ENCODE results near the gene GLP2R. TPM values are rescaled to one million over a fixed set of nuclear protein-coding genes. Genes with fewer than 3 reads are reported as not detected.

Gene GLP2R
- total and polyA plus RNA-seq, 2 experiments from 2014 or later: not detected

DNA sequence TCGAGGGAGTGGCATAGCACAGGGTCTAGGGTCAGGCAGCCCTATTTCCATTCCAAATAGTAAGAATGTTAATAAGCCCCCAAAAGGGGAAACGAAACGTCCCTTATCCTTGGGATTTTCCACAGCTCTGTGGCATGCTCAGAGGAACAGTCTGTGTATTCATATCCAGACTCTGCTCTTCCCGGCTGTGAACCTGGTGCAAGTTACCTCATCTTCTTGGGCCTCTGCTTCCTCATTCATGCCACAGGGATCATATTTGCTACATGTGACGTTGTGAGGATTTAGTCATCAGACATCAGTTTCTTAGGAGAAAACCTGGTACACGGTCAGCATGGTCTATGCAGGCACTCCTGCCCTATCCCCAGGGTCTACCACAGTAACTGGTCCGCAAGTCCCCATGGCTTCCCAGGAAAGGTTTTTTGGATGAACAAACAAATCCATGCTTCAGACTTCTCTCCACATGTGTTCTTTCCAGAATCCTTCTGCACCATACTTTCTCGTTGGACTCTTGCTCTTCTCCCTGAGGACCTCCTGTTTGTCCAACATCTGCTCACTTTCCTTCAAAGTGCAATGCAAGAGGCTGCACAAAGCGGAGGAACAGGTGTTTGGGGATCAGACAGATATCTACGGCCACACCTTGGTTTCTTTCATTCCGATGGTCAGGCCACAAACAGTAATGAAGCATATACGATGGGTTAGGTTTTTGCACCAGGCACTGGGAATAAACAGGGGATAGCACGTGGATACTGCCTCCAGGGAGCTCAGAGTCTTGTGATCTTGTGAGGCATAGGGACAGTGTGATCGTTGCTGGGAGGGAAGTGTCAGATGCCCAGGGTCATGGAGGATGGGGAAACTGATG lies 17.7 kb downstream of the GLP2R start:
- Histone ChIP-seq H3K4me2 (no peak overlapping the region), H3K9me2 (ENCODE audit: insufficient read depth) (peaks cover 11% of the 10 kb centered on the region; the same call in 1 of the 2 replicates), H4K20me1 (replicated peaks; ENCODE audit: insufficient read depth) (no peaks in the 10 kb centered on the region), H2AFZ (no peak overlapping the region), H3K36me3 (ENCODE audit: insufficient read depth) (no peaks in the 10 kb centered on the region), H3K4me1 (ENCODE audit: insufficient read depth) (peaks cover 5% of the 10 kb centered on the region), H3K4me3 (no peak overlapping the region), H3F3A (replicated peaks; ENCODE audit: low read depth) (no peaks in the 10 kb centered on the region), H3K27ac (ENCODE audit: low read depth) (no peak overlapping the region), H3K79me2 (replicated peaks; ENCODE audit: insufficient read depth) (no peaks in the 10 kb centered on the region), H3K27me3 (ENCODE audit: insufficient read depth) (no peaks in the 10 kb centered on the region)
- Mint-ChIP-seq H3K4me3 (no peak overlapping the region), H3K36me3 (ENCODE audit: low read depth) (no peaks in the 10 kb centered on the region; the same call in 2 of the 3 replicates), H3K4me1 (peaks cover 12% of the 10 kb centered on the region), H3K27ac (no peak overlapping the region), H3K9me3 (no peaks in the 10 kb centered on the region; the same call in 2 of the 3 replicates), H3K27me3 (ENCODE audit: insufficient read depth, low read depth, poor library complexity) (peaks cover 10% of the 10 kb centered on the region)
- DNase-seq (ENCODE audit: low spot score) (no peak), ATAC-seq (no peak)
- TF ChIP-seq, protein P1, sequence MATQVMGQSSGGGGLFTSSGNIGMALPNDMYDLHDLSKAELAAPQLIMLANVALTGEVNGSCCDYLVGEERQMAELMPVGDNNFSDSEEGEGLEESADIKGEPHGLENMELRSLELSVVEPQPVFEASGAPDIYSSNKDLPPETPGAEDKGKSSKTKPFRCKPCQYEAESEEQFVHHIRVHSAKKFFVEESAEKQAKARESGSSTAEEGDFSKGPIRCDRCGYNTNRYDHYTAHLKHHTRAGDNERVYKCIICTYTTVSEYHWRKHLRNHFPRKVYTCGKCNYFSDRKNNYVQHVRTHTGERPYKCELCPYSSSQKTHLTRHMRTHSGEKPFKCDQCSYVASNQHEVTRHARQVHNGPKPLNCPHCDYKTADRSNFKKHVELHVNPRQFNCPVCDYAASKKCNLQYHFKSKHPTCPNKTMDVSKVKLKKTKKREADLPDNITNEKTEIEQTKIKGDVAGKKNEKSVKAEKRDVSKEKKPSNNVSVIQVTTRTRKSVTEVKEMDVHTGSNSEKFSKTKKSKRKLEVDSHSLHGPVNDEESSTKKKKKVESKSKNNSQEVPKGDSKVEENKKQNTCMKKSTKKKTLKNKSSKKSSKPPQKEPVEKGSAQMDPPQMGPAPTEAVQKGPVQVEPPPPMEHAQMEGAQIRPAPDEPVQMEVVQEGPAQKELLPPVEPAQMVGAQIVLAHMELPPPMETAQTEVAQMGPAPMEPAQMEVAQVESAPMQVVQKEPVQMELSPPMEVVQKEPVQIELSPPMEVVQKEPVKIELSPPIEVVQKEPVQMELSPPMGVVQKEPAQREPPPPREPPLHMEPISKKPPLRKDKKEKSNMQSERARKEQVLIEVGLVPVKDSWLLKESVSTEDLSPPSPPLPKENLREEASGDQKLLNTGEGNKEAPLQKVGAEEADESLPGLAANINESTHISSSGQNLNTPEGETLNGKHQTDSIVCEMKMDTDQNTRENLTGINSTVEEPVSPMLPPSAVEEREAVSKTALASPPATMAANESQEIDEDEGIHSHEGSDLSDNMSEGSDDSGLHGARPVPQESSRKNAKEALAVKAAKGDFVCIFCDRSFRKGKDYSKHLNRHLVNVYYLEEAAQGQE (IDR thresholded peaks at IDR 0.05; ENCODE audit: unreplicated experiment): no peak
- TF ChIP-seq NANOG (IDR thresholded peaks at IDR 0.05; ENCODE audit: borderline replicate concordance): no peak
- TF ChIP-seq STAT1 (IDR thresholded peaks at IDR 0.05; ENCODE audit: unreplicated experiment): no peak
- TF ChIP-seq JUNB (IDR thresholded peaks at IDR 0.05; ENCODE audit: unreplicated experiment): no peak
- no peak for TF ChIP-seq ZNF114 (CRISPR knock-in tag; IDR thresholded peaks at IDR 0.05)
- TF ChIP-seq, protein P2, sequence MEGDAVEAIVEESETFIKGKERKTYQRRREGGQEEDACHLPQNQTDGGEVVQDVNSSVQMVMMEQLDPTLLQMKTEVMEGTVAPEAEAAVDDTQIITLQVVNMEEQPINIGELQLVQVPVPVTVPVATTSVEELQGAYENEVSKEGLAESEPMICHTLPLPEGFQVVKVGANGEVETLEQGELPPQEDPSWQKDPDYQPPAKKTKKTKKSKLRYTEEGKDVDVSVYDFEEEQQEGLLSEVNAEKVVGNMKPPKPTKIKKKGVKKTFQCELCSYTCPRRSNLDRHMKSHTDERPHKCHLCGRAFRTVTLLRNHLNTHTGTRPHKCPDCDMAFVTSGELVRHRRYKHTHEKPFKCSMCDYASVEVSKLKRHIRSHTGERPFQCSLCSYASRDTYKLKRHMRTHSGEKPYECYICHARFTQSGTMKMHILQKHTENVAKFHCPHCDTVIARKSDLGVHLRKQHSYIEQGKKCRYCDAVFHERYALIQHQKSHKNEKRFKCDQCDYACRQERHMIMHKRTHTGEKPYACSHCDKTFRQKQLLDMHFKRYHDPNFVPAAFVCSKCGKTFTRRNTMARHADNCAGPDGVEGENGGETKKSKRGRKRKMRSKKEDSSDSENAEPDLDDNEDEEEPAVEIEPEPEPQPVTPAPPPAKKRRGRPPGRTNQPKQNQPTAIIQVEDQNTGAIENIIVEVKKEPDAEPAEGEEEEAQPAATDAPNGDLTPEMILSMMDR (conservative IDR thresholded peaks at IDR 0.05; ENCODE audit: low read depth in 2 of 2): no peak
- TF ChIP-seq, protein P3, sequence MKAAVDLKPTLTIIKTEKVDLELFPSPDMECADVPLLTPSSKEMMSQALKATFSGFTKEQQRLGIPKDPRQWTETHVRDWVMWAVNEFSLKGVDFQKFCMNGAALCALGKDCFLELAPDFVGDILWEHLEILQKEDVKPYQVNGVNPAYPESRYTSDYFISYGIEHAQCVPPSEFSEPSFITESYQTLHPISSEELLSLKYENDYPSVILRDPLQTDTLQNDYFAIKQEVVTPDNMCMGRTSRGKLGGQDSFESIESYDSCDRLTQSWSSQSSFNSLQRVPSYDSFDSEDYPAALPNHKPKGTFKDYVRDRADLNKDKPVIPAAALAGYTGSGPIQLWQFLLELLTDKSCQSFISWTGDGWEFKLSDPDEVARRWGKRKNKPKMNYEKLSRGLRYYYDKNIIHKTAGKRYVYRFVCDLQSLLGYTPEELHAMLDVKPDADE (IDR thresholded peaks at IDR 0.05): no peak
- no peak for TF ChIP-seq ZNF462 (CRISPR knock-in tag; IDR thresholded peaks at IDR 0.05)
- no peak for TF ChIP-seq ZNF331 (CRISPR knock-in tag; IDR thresholded peaks at IDR 0.05; ENCODE audit: low read depth)
- no peak for TF ChIP-seq EZH2 (IDR thresholded peaks at IDR 0.05; ENCODE audit: low read depth, unreplicated experiment)
- TF ChIP-seq EZH2phosphoT487 (IDR thresholded peaks at IDR 0.05; ENCODE audit: unreplicated experiment): no peak
